NCI-H82 (cell line): Measurements from ENCODE around the gene AGPAT4.

ENCODE experiments used
- DNase-seq: peaks from one replicate; lab custom pipeline; 2025; lab: John Stamatoyannopoulos, UW

Gene AGPAT4

GRCh38 chr6:161281092-161281491 is 7.2 kb upstream of the AGPAT4 start:
- DNase-seq = no peak

DNA sequence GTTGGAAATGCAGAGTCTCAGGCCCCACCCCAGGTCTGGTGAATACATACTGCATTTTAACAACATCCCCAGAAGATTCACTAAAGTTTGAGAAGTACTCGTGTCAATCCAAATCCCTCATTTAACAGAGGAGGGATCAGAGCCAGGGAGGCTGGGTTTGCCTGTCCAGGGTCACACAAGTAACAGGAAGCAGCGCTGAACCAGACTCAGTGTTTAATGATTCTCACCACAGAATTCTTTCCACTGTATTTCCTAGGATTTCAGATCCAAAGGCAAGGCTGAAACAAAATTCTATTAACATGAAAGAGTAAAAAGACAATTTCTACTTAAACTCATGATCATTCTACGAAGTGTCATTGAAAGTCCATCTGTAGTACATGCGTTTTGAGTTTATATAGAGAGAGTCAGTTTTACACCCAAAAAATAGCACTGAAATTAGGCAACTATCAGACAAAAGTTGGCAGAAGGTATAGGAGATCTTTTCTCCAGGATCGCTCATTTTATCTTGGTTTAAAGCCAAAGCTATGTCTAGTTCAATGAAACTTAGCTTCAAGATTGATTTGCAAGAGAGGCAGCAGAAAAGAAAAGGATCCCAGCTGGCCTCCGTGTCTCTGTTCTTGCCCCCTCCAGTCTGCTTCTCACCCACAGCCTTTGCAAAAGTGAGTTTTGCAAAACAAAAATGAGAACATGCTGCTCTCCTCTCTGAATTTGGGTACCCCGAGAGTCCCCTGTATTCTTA is 6.0 kb upstream of the AGPAT4 start:
- no peak for DNase-seq

GRCh38 chr6:161276605-161277155 is 2.8 kb upstream of the AGPAT4 start:
- no peak for DNase-seq

GRCh38 chr6:161274898-161275297 is 1.0 kb upstream of the AGPAT4 start:
- no peak for DNase-seq

DNA sequence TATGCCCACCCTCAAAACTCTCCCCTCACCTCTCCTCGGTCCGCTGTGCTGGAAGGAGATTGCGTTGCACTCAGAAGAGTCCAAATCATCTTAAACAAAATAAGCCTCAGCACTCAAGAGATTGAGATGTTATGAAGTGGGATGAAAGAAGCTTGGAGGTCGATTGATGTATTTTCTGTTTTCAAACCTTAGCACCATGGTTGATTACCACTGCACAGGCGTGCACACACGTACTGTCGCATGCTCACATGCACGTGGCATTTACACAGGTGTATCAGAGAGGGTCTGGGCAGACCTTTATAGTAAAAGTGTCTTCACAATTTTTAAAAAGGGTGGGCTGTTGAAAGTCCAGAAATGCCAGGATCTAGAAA is 612 bp upstream of the AGPAT4 start:
- DNase-seq = no peak

DNA sequence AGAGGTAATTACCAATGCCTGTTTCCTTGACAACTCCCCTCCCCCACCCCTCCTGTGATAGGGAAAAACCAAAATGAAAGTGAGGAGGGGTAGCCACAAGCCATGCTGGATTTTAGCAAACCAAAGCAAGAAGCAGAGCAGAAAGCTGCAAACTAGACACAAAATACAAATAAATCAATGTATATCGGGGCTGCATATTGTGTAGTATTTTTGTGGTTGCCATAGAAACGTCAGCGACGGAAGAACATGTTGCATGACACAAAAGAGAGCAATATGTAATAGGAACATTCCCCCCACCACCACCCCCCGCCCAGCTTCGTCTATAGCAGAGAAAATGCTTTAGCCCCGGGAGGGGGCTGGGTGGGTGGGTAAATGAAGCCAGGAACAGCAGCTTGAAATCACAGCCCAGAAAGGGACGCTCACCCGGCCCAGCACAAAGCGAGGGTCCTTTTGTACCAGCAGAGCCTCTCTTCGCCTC is 548 bp downstream of the AGPAT4 start:
- peak; percentile 64 for DNase-seq

GRCh38 chr6:161272635-161273273 is 1.1 kb downstream of the AGPAT4 start:
- DNase-seq = peak; percentile 51

- peak; percentile 43 for DNase-seq
Observed at GRCh38 chr6:161271343-161272030, 2.4 kb downstream of the AGPAT4 start.

- DNase-seq = no peak
Observed at GRCh38 chr6:161270116-161270515, 3.7 kb downstream of the AGPAT4 start.

GRCh38 chr6:161269310-161269709 is 4.6 kb downstream of the AGPAT4 start:
- DNase-seq = no peak

DNA sequence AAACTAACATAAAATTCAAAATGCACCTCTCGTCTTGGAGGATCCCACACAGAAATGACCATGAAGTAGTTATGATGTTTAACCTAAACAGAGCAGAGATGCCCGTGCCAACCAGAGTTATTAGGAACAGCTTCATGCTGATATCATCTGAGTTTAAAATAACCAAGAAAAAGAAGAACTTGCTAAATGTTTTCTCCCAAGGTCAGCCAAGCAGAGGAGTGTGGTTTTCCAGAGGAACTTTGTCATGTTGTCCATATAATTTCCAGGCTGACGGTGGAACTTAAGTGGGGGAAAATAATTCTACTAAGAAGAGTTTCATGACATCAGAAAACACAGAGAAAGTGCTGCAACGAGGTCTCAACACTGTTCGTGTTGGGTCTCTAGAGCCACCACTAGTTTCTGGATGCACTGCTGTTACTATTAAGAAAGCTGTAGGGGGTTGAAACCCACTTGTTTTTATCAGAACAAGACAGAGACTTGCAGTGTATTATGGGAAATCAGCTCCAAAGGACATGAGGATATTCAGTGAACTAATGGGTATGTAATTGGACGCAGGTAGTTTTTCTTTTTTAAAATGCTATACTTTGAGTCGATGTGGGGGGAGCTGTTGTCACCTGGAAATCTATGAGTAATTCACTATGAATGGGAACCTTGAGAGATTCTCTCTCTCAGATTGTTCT is 5.2 kb downstream of the AGPAT4 start:
- DNase-seq = no peak

DNA sequence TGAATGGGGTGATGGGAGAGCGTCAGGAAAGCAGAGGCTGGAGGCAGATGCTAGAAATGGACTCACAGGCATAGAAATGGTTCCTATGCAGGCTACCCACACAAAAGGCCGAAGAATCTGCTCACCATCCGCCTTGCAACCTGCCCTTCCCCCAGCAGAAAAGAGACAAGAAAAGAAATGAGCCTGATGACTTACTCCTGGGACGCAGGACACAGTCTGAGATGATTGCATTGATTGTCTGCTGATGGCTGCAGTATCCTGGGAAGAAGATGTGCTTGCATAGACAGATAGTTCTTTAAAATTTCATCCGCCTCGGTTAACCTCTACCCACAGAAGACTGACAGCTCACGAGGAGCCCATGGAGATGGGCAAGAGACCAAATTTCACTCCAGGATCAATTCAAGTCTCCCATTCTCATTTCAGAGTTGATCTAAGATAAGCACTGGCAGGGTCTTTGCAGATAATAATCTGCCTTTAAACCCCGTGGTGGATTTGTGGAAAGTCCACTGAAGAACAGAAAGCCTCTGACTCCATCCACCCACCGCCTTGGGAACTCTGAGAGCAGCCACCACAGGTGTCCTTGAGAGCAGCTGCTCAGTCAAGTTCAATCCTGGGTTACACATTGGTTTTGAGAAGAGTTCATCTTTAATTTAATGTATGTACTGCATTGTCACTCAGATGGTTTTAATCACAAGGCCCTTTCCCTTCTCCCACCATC is 7.2 kb downstream of the AGPAT4 start:
- DNase-seq = no peak

DNA sequence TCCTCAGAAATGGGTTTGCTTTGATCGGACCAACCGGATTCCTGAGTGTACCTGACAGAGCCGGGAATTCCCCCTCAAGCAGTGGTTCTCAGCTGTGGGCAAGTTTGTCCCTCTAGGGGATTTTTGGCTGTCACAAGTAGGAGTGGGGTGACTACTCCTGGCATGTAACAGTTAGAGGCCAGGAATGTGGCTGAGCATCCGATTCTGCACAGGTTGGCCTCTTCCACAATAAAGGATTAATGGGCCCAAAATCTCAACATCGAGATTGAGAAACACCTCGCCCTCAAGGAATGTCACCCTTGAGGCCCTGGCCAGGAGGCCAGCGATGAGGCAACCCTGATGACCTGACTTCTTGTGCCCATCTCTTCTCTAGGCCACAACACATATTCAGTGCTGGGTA is 7.9 kb downstream of the AGPAT4 start:
- DNase-seq = no peak

GRCh38 chr6:161265554-161265953 is 8.3 kb downstream of the AGPAT4 start:
- DNase-seq = no peak

DNA sequence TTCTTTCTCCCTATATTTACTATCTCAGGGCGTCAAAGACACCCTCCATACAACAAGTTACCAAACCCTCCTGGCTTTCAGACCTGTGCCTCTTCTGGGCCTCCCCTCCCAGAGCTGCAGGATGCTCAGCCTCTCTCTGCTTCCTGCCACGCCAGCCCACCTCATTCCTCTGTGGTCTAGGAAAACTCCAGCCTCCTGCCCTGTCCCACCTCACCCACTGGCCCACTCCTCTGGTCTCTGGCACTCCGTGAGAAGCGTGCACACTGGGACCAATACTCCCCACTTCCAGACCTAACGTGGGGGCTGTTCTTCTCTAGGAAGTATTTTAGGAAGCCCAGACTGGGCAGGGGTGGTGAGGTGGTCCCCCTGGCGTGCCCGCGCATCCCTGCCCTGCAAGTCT is 9.7 kb downstream of the AGPAT4 start:
- DNase-seq = no peak

- no peak for DNase-seq
Observed at GRCh38 chr6:161261816-161262215, 12.0 kb downstream of the AGPAT4 start.

DNA sequence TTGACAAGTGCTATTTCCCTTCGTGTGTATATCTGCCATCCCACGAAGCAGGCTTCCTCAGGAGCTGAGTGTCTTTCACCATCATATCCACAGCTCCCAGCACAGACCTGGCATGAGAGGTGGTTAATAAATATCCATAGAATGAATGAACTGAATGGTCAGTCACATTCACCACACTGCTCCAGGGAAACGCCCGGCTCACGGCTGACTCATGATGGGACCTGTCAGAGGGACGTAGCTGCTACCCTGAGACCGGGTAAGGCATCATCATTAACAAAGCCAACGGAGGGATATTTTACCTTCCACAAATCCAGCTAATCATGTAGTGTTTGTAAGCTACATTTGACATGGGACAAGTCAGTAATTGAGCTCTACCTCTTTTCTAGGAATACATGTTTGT is 12.5 kb downstream of the AGPAT4 start:
- no peak for DNase-seq

DNA sequence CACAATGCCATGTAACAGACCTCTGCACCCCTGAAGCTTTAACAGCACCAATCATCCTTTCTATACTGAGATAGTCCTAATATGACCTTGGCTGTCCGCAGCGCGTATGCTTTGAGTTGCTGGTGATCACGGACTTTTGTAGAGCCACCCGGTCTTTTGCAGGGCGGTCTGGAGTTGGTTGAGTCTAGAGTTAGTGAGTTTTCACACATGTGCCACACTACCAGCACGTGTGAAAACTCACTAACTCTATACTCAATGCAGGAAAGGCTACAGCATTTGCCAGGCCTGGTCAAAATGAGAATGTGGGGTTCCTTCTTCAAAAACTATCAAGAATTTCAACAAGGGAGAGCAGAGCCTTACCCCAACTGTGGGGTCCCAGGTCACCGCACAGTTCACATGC is 14.6 kb downstream of the AGPAT4 start:
- DNase-seq = no peak

- no peak for DNase-seq
Observed at GRCh38 chr6:161257793-161258457, 15.9 kb downstream of the AGPAT4 start.

DNA sequence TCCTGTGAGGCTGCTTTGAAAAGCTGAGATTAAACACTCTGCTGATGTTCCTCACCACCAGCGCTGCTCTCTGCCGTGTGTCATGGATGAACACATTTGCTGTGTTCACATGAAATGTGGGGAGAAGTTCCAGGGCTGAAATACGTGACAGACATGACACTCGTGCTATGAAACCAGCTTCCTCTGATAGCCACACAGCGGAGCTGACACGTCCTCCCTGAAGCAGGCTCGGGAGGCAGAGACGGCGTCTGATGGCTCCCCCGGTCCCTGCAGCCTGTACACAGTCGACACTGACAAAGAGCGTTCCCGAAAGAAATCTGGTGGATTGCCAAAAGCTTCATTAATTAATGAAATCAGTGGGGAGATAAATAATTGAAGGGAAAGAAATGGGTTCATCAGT is 17.5 kb downstream of the AGPAT4 start:
- no peak for DNase-seq

GRCh38 chr6:161255518-161255917 is 18.3 kb downstream of the AGPAT4 start:
- no peak for DNase-seq
